ENCODE results near the gene APBB1IP.

DNA sequence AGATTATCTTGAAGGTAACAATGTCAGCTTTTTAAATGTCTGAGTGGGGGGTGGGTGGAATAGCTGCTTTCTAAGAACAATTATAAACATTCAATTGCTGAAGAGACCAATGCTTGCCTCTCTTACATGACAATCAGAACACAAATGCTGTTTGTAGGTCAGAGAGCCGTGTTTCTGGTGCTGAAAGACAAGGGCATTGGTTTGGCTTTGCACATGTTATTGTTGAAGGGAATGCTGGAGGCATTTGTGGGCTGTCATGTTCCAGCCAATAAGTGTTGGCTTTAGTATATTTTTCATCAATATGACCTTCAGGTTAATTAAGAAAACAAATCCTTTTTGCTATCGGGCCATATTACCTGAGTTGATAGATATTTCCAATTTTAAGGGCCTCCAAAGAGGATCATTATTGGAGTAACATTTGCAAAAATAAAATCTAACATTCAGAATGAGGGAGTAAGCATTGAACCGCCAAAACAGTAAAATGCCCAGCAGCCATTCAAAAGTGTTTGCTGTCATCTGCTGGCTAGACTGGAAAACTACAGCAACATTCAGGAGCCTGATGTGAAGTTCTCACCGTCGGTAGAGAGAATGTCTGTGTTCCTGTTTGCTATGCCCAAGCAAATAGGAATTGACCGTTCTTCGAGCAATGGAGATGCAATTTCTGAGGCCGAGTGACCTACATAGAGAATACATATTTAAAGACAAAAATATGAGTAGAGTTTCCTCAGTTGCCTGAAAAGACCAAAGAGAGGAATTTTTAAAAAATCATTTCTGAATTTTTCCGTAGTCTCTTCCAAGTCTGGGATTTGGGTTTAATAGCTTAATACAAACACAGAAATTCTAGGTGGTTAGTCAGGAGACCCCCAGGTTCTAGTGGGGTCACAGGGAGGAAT, 118.9 kb downstream of the APBB1IP start:
- peak; percentile 99 for TF ChIP-seq RAD21 (conservative IDR thresholded peaks at IDR 0.05 in 1 of 2, IDR thresholded peaks at IDR 0.05 in 1 of 2)
- TF ChIP-seq, protein P1, sequence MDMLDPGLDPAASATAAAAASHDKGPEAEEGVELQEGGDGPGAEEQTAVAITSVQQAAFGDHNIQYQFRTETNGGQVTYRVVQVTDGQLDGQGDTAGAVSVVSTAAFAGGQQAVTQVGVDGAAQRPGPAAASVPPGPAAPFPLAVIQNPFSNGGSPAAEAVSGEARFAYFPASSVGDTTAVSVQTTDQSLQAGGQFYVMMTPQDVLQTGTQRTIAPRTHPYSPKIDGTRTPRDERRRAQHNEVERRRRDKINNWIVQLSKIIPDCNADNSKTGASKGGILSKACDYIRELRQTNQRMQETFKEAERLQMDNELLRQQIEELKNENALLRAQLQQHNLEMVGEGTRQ (IDR thresholded peaks at IDR 0.05) = no peak
- TF ChIP-seq, protein P2, sequence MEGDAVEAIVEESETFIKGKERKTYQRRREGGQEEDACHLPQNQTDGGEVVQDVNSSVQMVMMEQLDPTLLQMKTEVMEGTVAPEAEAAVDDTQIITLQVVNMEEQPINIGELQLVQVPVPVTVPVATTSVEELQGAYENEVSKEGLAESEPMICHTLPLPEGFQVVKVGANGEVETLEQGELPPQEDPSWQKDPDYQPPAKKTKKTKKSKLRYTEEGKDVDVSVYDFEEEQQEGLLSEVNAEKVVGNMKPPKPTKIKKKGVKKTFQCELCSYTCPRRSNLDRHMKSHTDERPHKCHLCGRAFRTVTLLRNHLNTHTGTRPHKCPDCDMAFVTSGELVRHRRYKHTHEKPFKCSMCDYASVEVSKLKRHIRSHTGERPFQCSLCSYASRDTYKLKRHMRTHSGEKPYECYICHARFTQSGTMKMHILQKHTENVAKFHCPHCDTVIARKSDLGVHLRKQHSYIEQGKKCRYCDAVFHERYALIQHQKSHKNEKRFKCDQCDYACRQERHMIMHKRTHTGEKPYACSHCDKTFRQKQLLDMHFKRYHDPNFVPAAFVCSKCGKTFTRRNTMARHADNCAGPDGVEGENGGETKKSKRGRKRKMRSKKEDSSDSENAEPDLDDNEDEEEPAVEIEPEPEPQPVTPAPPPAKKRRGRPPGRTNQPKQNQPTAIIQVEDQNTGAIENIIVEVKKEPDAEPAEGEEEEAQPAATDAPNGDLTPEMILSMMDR (IDR thresholded peaks at IDR 0.05) = peak; percentile 98
- TF ChIP-seq, protein P3, sequence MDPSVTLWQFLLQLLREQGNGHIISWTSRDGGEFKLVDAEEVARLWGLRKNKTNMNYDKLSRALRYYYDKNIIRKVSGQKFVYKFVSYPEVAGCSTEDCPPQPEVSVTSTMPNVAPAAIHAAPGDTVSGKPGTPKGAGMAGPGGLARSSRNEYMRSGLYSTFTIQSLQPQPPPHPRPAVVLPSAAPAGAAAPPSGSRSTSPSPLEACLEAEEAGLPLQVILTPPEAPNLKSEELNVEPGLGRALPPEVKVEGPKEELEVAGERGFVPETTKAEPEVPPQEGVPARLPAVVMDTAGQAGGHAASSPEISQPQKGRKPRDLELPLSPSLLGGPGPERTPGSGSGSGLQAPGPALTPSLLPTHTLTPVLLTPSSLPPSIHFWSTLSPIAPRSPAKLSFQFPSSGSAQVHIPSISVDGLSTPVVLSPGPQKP (IDR thresholded peaks at IDR 0.05; ENCODE audit: low read depth, low read length) = no peak
- no peak for TF ChIP-seq POLR2A (IDR thresholded peaks at IDR 0.05; ENCODE audit: low read length)
- no peak for TF ChIP-seq JUN (IDR thresholded peaks at IDR 0.05)
- no peak for TF ChIP-seq POLR2AphosphoS2 (conservative IDR thresholded peaks at IDR 0.05; ENCODE audit: low read length)
- TF ChIP-seq RFX5 (IDR thresholded peaks at IDR 0.05) = no peak
- no peak for TF ChIP-seq ESRRA (IDR thresholded peaks at IDR 0.05; ENCODE audit: borderline replicate concordance, low read length)
- no peak for TF ChIP-seq CHD2 (IDR thresholded peaks at IDR 0.05; ENCODE audit: low read length, partially characterized antibody)
- TF ChIP-seq MAFK (IDR thresholded peaks at IDR 0.05; ENCODE audit: partially characterized antibody) = no peak
- TF ChIP-seq, protein P4, sequence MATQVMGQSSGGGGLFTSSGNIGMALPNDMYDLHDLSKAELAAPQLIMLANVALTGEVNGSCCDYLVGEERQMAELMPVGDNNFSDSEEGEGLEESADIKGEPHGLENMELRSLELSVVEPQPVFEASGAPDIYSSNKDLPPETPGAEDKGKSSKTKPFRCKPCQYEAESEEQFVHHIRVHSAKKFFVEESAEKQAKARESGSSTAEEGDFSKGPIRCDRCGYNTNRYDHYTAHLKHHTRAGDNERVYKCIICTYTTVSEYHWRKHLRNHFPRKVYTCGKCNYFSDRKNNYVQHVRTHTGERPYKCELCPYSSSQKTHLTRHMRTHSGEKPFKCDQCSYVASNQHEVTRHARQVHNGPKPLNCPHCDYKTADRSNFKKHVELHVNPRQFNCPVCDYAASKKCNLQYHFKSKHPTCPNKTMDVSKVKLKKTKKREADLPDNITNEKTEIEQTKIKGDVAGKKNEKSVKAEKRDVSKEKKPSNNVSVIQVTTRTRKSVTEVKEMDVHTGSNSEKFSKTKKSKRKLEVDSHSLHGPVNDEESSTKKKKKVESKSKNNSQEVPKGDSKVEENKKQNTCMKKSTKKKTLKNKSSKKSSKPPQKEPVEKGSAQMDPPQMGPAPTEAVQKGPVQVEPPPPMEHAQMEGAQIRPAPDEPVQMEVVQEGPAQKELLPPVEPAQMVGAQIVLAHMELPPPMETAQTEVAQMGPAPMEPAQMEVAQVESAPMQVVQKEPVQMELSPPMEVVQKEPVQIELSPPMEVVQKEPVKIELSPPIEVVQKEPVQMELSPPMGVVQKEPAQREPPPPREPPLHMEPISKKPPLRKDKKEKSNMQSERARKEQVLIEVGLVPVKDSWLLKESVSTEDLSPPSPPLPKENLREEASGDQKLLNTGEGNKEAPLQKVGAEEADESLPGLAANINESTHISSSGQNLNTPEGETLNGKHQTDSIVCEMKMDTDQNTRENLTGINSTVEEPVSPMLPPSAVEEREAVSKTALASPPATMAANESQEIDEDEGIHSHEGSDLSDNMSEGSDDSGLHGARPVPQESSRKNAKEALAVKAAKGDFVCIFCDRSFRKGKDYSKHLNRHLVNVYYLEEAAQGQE (IDR thresholded peaks at IDR 0.05) = no peak
- TF ChIP-seq, protein P5, sequence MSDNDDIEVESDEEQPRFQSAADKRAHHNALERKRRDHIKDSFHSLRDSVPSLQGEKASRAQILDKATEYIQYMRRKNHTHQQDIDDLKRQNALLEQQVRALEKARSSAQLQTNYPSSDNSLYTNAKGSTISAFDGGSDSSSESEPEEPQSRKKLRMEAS (IDR thresholded peaks at IDR 0.05) = no peak
- no peak for TF ChIP-seq EHF (CRISPR knock-in tag; IDR thresholded peaks at IDR 0.05)

All from A549 (cell line).